Measurements from ENCODE around the gene MT2A.

DNA sequence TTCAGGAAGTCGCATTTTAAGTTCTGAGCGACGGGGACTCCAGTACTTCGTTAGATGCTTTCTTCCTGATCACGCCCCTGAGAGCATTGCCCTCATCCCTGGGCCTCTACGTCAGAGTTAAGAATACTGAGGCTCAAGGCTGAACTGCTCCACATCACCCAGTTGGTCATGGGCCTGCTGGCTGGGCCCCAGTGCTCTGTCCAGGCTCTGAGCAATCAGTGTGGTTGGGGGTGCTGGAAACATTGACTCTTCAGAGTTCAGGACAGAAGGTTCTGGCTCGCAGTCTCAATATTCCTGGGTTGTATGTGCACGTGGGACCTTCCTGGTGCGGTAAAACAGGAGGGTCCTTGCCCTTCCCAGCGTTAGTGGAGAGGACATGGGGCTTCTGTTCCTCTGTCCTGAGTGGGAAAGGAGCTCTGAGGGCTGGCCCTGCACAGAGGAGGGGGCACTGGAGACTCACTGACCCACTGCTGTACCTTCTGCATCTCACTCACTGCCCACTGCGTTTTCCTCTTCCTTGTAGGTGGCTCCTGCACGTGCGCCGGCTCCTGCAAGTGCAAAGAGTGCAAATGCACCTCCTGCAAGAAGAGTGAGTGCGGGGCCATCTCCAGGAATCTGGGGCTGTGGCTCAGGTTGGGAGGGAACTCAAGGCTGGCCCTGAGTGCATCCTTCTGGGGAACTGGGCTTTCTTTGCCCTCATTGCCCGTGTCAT lies 17.7 kb downstream of the MT2A start:
- TF ChIP-seq, protein P1, sequence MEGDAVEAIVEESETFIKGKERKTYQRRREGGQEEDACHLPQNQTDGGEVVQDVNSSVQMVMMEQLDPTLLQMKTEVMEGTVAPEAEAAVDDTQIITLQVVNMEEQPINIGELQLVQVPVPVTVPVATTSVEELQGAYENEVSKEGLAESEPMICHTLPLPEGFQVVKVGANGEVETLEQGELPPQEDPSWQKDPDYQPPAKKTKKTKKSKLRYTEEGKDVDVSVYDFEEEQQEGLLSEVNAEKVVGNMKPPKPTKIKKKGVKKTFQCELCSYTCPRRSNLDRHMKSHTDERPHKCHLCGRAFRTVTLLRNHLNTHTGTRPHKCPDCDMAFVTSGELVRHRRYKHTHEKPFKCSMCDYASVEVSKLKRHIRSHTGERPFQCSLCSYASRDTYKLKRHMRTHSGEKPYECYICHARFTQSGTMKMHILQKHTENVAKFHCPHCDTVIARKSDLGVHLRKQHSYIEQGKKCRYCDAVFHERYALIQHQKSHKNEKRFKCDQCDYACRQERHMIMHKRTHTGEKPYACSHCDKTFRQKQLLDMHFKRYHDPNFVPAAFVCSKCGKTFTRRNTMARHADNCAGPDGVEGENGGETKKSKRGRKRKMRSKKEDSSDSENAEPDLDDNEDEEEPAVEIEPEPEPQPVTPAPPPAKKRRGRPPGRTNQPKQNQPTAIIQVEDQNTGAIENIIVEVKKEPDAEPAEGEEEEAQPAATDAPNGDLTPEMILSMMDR (conservative IDR thresholded peaks at IDR 0.05; ENCODE audit: low read depth, low read length), result no peak
- TF ChIP-seq EZH2phosphoT487 (IDR thresholded peaks at IDR 0.05; ENCODE audit: borderline replicate concordance, low read length), result no peak
- no peak for TF ChIP-seq EZH2 (IDR thresholded peaks at IDR 0.05; ENCODE audit: low read length, unreplicated experiment)
